Upper lobe of left lung (tissue), 6 donors: ENCODE results near the gene SUCLG2. TPM values are rescaled to one million over a fixed set of nuclear protein-coding genes. Genes with fewer than 3 reads are reported as not detected.

Experiments
- ATAC-seq, 2 donors: fragments of 200-7000 bp; cut with Tn5 transposase; one replicate each; pipeline ENCODE4 v1.9.1; 2022; ENCODE audit warnings: mild to moderate bottlenecking in 2 of 2, moderate library complexity in 2 of 2; ENCODE audit not compliant: low FRiP score in 2 of 2
- DNase-seq, 2 donors: peaks; one replicate each; pipeline ENCODE4 v3.0.0-alpha.2; 2019 to 2020
- H3K27ac ChIP-seq, 4 donors: fragments of 200-600 bp; sonication (generic); one replicate each; pipeline ENCODE4 v1.5.1; 2016 to 2019
- H3K27me3 ChIP-seq, 4 donors: fragments of 200-600 bp; sonication (generic); one replicate each; pipeline ENCODE4 v1.5.1; 2017 to 2019
- H3K36me3 ChIP-seq, 4 donors: fragments of 200-600 bp; sonication (generic); one replicate each; pipeline ENCODE4 v1.5.1; 2016 to 2019
- H3K4me1 ChIP-seq, 4 donors: fragments of 200-600 bp; sonication (generic); one replicate each; pipeline ENCODE4 v1.5.1; 2018 to 2019
- H3K4me3 ChIP-seq, 4 donors: fragments of 200-600 bp; sonication (generic); one replicate each; pipeline ENCODE4 v1.5.1; 2017 to 2019; ENCODE audit warnings: mild to moderate bottlenecking in 2 of 4, moderate library complexity in 1 of 4
- H3K9me3 ChIP-seq, 4 donors: fragments of 200-600 bp; sonication (generic); one replicate each; pipeline ENCODE4 v1.5.1; 2018 to 2019
- CTCF ChIP-seq, 6 experiments: fragments of 450-650 bp in 4 of 6; fragments of 200-600 bp in 2 of 6; sonication (generic) in 2 of 6; IDR thresholded peaks; one replicate each; pipeline ENCODE4 v1.5.1; 2016 to 2019; ENCODE audit warnings: antibody characterized with exemption in 6 of 6
- EP300 ChIP-seq, 4 donors: sonication (generic); formaldehyde crosslinking; IDR thresholded peaks; one replicate each; pipeline ENCODE4 v1.5.1; 2017; ENCODE audit warnings: antibody characterized with exemption in 4 of 4, control low read depth in 2 of 4
- POLR2A ChIP-seq, 4 donors: fragments of 450-650 bp; IDR thresholded peaks; one replicate each; pipeline ENCODE4 v1.5.1; 2016 to 2017; ENCODE audit warnings: antibody characterized with exemption in 4 of 4, mild to moderate bottlenecking in 2 of 4
- POLR2AphosphoS5 ChIP-seq, 2 donors: sonication (generic); formaldehyde crosslinking; IDR thresholded peaks; one replicate each; pipeline ENCODE4 v1.5.1; 2017; ENCODE audit warnings: antibody characterized with exemption in 2 of 2
- WGBS, 2 donors: methylation state at CpG; one replicate each; pipeline ENCODE4 v1.1.5; 2017 to 2018; 5-methylcytosine and 5-hydroxymethylcytosine counted together
- total RNA-seq, 6 donors: library from RNA; depleted of rRNA in 4 of 6; stranded (reverse); fragments of >200 nt in 4 of 6; gene quantifications; one replicate each; pipeline versions ENCODE4 v1.1.0 to v1.2.1, GENCODE V29; 2016 to 2021
- donor health status: DM: no; HTN: no; CAD: no; lungs with moderate emphysema.
- donor health status: DM: no; HTN: yes; CAD: no; lungs with severe emphysema.

SUCLG2 gene
- total RNA-seq, 6 donors from 2014 or later = 36.7 to 69.3 (median 50.8) TPM

- no peak overlapping the region for H3K27ac ChIP-seq
- H3K4me3 ChIP-seq = no peak overlapping the region
- no peak for TF ChIP-seq POLR2AphosphoS5 (IDR thresholded peaks at IDR 0.05)
- no peak for TF ChIP-seq EP300 (IDR thresholded peaks at IDR 0.05)
- TF ChIP-seq CTCF (IDR thresholded peaks at IDR 0.05) = no peak
- TF ChIP-seq POLR2A (IDR thresholded peaks at IDR 0.05) = no peak
- H3K9me3 ChIP-seq = no peaks in the 10 kb centered on the region
- no peak for ATAC-seq
- H3K27me3 ChIP-seq = no peaks in the 10 kb centered on the region
- no peak for DNase-seq
- no peaks in the 10 kb centered on the region for H3K4me1 ChIP-seq
- H3K36me3 ChIP-seq = no peaks in the 10 kb centered on the region
- 96 to 99% methylated on average over 4 of the region's 4 CpGs for WGBS, 2 donors
These were observed 180.1 kb downstream of the SUCLG2 start for GRCh38 chr3:67474311-67474710.

- WGBS, 2 donors = 93 to 96% methylated on average over 2 of the region's 2 CpGs
- Histone ChIP-seq H3K9me3 (no peaks in the 10 kb centered on the region), H3K27ac (no peak overlapping the region), H3K27me3 (no peaks in the 10 kb centered on the region), H3K36me3 (no peaks in the 10 kb centered on the region), H3K4me1 (no peaks in the 10 kb centered on the region), H3K4me3 (no peak overlapping the region)
- ATAC-seq (no peak), DNase-seq (no peak)
- TF ChIP-seq POLR2AphosphoS5 (IDR thresholded peaks at IDR 0.05) (no peak), CTCF (IDR thresholded peaks at IDR 0.05) (no peak), POLR2A (IDR thresholded peaks at IDR 0.05) (no peak), EP300 (IDR thresholded peaks at IDR 0.05) (no peak)
These were observed 181.7 kb downstream of the SUCLG2 start for GRCh38 chr3:67472674-67473201.

- H3K27me3 ChIP-seq = no peaks in the 10 kb centered on the region
- H3K36me3 ChIP-seq = no peaks in the 10 kb centered on the region
- 93 to 98% methylated on average over 1 of the region's 1 CpG for WGBS, 2 donors
- no peak for TF ChIP-seq CTCF (IDR thresholded peaks at IDR 0.05)
- no peak for TF ChIP-seq EP300 (IDR thresholded peaks at IDR 0.05)
- TF ChIP-seq POLR2AphosphoS5 (IDR thresholded peaks at IDR 0.05) = no peak
- TF ChIP-seq POLR2A (IDR thresholded peaks at IDR 0.05) = no peak
- no peaks in the 10 kb centered on the region for H3K4me1 ChIP-seq
- H3K27ac ChIP-seq = no peak overlapping the region
- H3K9me3 ChIP-seq = no peaks in the 10 kb centered on the region
- DNase-seq (no peak), ATAC-seq (no peak)
- no peak overlapping the region for H3K4me3 ChIP-seq
These were observed 184.2 kb downstream of the SUCLG2 start for GRCh38 chr3:67470207-67470606.

GRCh38 chr3:67468511-67468910 is 185.9 kb downstream of the SUCLG2 start:
- no peak for DNase-seq
- Histone ChIP-seq H3K36me3 (no peaks in the 10 kb centered on the region), H3K4me3 (no peak overlapping the region), H3K27me3 (no peaks in the 10 kb centered on the region), H3K9me3 (no peaks in the 10 kb centered on the region), H3K4me1 (no peaks in the 10 kb centered on the region), H3K27ac (no peak overlapping the region)
- ATAC-seq = no peak
- 82 to 98% methylated on average over 4 of the region's 4 CpGs for WGBS, 2 donors
- TF ChIP-seq CTCF (IDR thresholded peaks at IDR 0.05) = no peak
- TF ChIP-seq POLR2AphosphoS5 (IDR thresholded peaks at IDR 0.05) = no peak
- TF ChIP-seq POLR2A (IDR thresholded peaks at IDR 0.05) = no peak
- no peak for TF ChIP-seq EP300 (IDR thresholded peaks at IDR 0.05)

GRCh38 chr3:67463656-67464055 is 190.8 kb downstream of the SUCLG2 start:
- Histone ChIP-seq H3K4me1 (no peaks in the 10 kb centered on the region), H3K27me3 (no peaks in the 10 kb centered on the region), H3K4me3 (no peak overlapping the region), H3K27ac (no peak overlapping the region), H3K9me3 (no peaks in the 10 kb centered on the region), H3K36me3 (no peaks in the 10 kb centered on the region)
- TF ChIP-seq POLR2A (IDR thresholded peaks at IDR 0.05) (no peak), CTCF (IDR thresholded peaks at IDR 0.05) (no peak), POLR2AphosphoS5 (IDR thresholded peaks at IDR 0.05) (no peak), EP300 (IDR thresholded peaks at IDR 0.05) (no peak)
- 77 to 89% methylated on average over 2 of the region's 2 CpGs for WGBS, 2 donors
- ATAC-seq (no peak), DNase-seq (no peak)
